MV-4-11 (cell line): Measurements from ENCODE around the gene RGS17.
A peak's percentile ranks its signal among the peaks of the same experiment; 100 is the strongest.
"Not testable (repeated sequence)": the region's sequence is repeated elsewhere in the genome, so short reads cannot be mapped to it uniquely, and the experiment has no call there.

ENCODE experiments used
- DNase-seq: peaks from one replicate; lab custom pipeline; 2025; lab: John Stamatoyannopoulos, UW

Gene RGS17

GRCh38 chr6:153031335-153031955 lies 99.6 kb downstream of the RGS17 start:
- DNase-seq: no peak

GRCh38 chr6:153028963-153029362 lies 102.1 kb downstream of the RGS17 start:
- DNase-seq: no peak

- no peak for DNase-seq
These were observed 102.8 kb downstream of the RGS17 start for GRCh38 chr6:153028286-153028685.

- DNase-seq: no peak
These were observed 103.6 kb downstream of the RGS17 start for GRCh38 chr6:153027480-153027879.

GRCh38 chr6:153024709-153025017 lies 106.4 kb downstream of the RGS17 start:
- DNase-seq: no peak

- peak; percentile 51 for DNase-seq
These were observed 106.9 kb downstream of the RGS17 start for GRCh38 chr6:153023977-153024708.

GRCh38 chr6:153018355-153018754 lies 112.7 kb downstream of the RGS17 start:
- DNase-seq: no peak

- no peak for DNase-seq
These were observed 114.2 kb downstream of the RGS17 start for GRCh38 chr6:153016846-153017245.

GRCh38 chr6:153015094-153015640 lies 115.9 kb downstream of the RGS17 start:
- no peak for DNase-seq

GRCh38 chr6:153013438-153013837 lies 117.6 kb downstream of the RGS17 start:
- no peak for DNase-seq

- DNase-seq: peak; percentile 14
These were observed 118.2 kb downstream of the RGS17 start for GRCh38 chr6:153012856-153013255.

GRCh38 chr6:153003366-153003690 lies 127.8 kb downstream of the RGS17 start:
- DNase-seq: no peak

GRCh38 chr6:153002613-153003365 lies 128.3 kb downstream of the RGS17 start, which contains the start of gene MTRF1L:
MTRF1L (minus strand) TSS chr6:153002709; CDS start chr6:153002685, 24 bp downstream.
- DNase-seq: peak; percentile 95

- DNase-seq: no peak
These were observed 129.1 kb downstream of the RGS17 start for GRCh38 chr6:153001767-153002612.

- DNase-seq: not testable (repeated sequence)
These were observed 130.3 kb downstream of the RGS17 start for GRCh38 chr6:153000790-153001189.

- no peak for DNase-seq
These were observed 130.8 kb downstream of the RGS17 start for GRCh38 chr6:153000243-153000642.

GRCh38 chr6:152999538-152999937 lies 131.5 kb downstream of the RGS17 start:
- DNase-seq: not testable (repeated sequence)

- DNase-seq: no peak
These were observed 137.2 kb downstream of the RGS17 start for GRCh38 chr6:152993847-152994246.

- no peak for DNase-seq
These were observed 137.7 kb downstream of the RGS17 start for GRCh38 chr6:152993431-152993830.

GRCh38 chr6:152986978-152987377 lies 144.1 kb downstream of the RGS17 start:
- no peak for DNase-seq

GRCh38 chr6:152985300-152985699 lies 145.8 kb downstream of the RGS17 start:
- not testable (repeated sequence) for DNase-seq

GRCh38 chr6:152984513-152984872 lies 146.6 kb downstream of the RGS17 start:
- DNase-seq: peak; percentile 72
